Fibroblast of lung (primary cell): ENCODE data around the gene LOXL4. TPM values are rescaled to one million over a fixed set of nuclear protein-coding genes. Genes with fewer than 3 reads are reported as not detected.

Experiments
- DNase-seq, 2 donors: peaks; one replicate each; pipeline versions ENCODE4 v3.0.0 to v3.0.0-alpha.2; 2010; ENCODE audit warnings: low read depth in 2 of 2
- H2AFZ ChIP-seq: 2 replicates; pipeline ENCODE4 v1.5.1; 2012; ENCODE audit warnings: low read length, control low read depth, inconsistent platforms
- H3K27ac ChIP-seq: 2 replicates; pipeline ENCODE4 v1.5.1; 2011; ENCODE audit warnings: low read length, control low read depth; ENCODE audit not compliant: insufficient read depth
- H3K27me3 ChIP-seq: 2 replicates; pipeline ENCODE4 v1.5.1; 2011; ENCODE audit warnings: mild to moderate bottlenecking, low read length; ENCODE audit not compliant: control insufficient read depth, insufficient read depth
- H3K36me3 ChIP-seq: 2 replicates; pipeline ENCODE4 v1.5.1; 2011; ENCODE audit warnings: low read length; ENCODE audit not compliant: control insufficient read depth, insufficient read depth
- H3K4me1 ChIP-seq: 2 replicates; pipeline ENCODE4 v1.5.1; 2011; ENCODE audit warnings: low read length; ENCODE audit not compliant: control insufficient read depth, insufficient read depth; ENCODE audit errors: extremely low read depth
- H3K4me2 ChIP-seq: 2 replicates; pipeline ENCODE4 v1.5.1; 2011; ENCODE audit warnings: low read length, control low read depth; ENCODE audit not compliant: insufficient read depth; ENCODE audit errors: extremely low read depth
- H3K4me3 ChIP-seq, 4 experiments: fragments of 200-600 bp in 1 of 4; sonication (generic) in 1 of 4; replicated peaks in 1 of 4; 2 replicates each; pipeline ENCODE4 v1.5.1; 2011 to 2016; ENCODE audit warnings: low read length in 4 of 4, low read depth in 3 of 4, mild to moderate bottlenecking in 3 of 4, control low read depth in 2 of 4, inconsistent platforms in 1 of 4, mixed read lengths in 1 of 4; ENCODE audit not compliant: insufficient read depth in 1 of 4; ENCODE audit errors: control extremely low read depth in 1 of 4
- H3K79me2 ChIP-seq: 2 replicates; pipeline ENCODE4 v1.5.1; 2012; ENCODE audit warnings: mild to moderate bottlenecking, low read length, inconsistent platforms; ENCODE audit not compliant: control insufficient read depth, insufficient read depth
- H3K9ac ChIP-seq: 2 replicates; pipeline ENCODE4 v1.5.1; 2011; ENCODE audit warnings: mild to moderate bottlenecking, low read length, control low read depth; ENCODE audit not compliant: insufficient read depth
- H3K9me3 ChIP-seq: 2 replicates; pipeline ENCODE4 v1.5.1; 2012; ENCODE audit warnings: low read depth, low read length; ENCODE audit not compliant: control insufficient read depth, insufficient read depth
- H4K20me1 ChIP-seq: 2 replicates; pipeline ENCODE4 v1.5.1; 2011; ENCODE audit warnings: low read length; ENCODE audit not compliant: control insufficient read depth, insufficient read depth; ENCODE audit errors: extremely low read depth
- EZH2 ChIP-seq: IDR thresholded peaks from 2 replicates; pipeline ENCODE4 v1.5.1; 2012; ENCODE audit warnings: low read length, control low read depth, mild to moderate bottlenecking; ENCODE audit errors: missing control alignments
- polyA plus RNA-seq, 2 donors: library from polyadenylated mRNA; depleted of rRNA in 1 of 2; stranded (reverse) in 1 of 2; unstranded in 1 of 2; fragments of >200 nt; gene quantifications; 2 replicates each; pipeline ENCODE4 v1.2.1, GENCODE V29; 2011 to 2012; ENCODE audit warnings: missing spikeins in 1 of 2
- total RNA-seq: library from RNA; depleted of rRNA; stranded (reverse); fragments of >200 nt; gene quantifications from 2 replicates; pipeline ENCODE4 v1.2.1, GENCODE V29; 2014
- TF ChIP-seq, protein P1 (sequence below), 2 donors: IDR thresholded peaks in 1 of 2; conservative IDR thresholded peaks in 1 of 2; 1 replicate in 1 of 2; 2 replicates in 1 of 2; pipeline ENCODE4 v1.5.1; 2011 to 2012; ENCODE audit warnings: low read length in 2 of 2, control low read depth in 1 of 2, inconsistent platforms in 1 of 2, low read depth in 1 of 2, mild to moderate bottlenecking in 1 of 2

Gene LOXL4
- total and polyA plus RNA-seq, 2 donors (not counting 1 experiment from before 2014, with no cell fraction given): 73.0 to 75.1 TPM

DNA sequence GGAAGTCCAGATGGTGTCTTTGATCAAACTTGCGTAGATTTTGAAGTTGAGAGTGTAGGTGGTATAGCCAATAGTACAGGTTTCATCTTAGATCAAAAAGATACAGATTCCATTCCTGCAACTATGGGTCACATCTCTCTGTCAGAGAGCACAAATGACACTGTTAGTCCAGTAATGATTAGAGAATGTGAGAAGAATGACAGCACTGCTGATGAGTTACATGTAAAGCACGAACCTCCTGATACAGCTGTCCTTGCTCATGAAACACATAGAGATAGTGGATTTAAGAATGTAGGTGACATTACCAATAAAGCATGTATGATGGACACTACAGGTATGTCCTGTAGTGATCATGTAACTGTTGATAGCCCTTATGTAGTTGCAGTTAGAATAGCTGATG lies 59.1 kb downstream of the LOXL4 start:
- Histone ChIP-seq H4K20me1 (no peaks in the 10 kb centered on the region), H3K4me3 (no peak overlapping the region), H3K9ac (no peak overlapping the region), H3K27me3 (no peaks in the 10 kb centered on the region), H2AFZ (no peak overlapping the region), H3K9me3 (no peaks in the 10 kb centered on the region), H3K27ac (no peak overlapping the region), H3K79me2 (no peaks in the 10 kb centered on the region), H3K4me2 (no peak overlapping the region), H3K36me3 (no peaks in the 10 kb centered on the region), H3K4me1 (no peaks in the 10 kb centered on the region)
- TF ChIP-seq, protein P1, sequence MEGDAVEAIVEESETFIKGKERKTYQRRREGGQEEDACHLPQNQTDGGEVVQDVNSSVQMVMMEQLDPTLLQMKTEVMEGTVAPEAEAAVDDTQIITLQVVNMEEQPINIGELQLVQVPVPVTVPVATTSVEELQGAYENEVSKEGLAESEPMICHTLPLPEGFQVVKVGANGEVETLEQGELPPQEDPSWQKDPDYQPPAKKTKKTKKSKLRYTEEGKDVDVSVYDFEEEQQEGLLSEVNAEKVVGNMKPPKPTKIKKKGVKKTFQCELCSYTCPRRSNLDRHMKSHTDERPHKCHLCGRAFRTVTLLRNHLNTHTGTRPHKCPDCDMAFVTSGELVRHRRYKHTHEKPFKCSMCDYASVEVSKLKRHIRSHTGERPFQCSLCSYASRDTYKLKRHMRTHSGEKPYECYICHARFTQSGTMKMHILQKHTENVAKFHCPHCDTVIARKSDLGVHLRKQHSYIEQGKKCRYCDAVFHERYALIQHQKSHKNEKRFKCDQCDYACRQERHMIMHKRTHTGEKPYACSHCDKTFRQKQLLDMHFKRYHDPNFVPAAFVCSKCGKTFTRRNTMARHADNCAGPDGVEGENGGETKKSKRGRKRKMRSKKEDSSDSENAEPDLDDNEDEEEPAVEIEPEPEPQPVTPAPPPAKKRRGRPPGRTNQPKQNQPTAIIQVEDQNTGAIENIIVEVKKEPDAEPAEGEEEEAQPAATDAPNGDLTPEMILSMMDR (conservative IDR thresholded peaks at IDR 0.05 in 1 of 2, IDR thresholded peaks at IDR 0.05 in 1 of 2; ENCODE audit: low read depth in 1 of 2, low read length in 2 of 2): no peak
- no peak for TF ChIP-seq EZH2
- DNase-seq: no peak

DNA sequence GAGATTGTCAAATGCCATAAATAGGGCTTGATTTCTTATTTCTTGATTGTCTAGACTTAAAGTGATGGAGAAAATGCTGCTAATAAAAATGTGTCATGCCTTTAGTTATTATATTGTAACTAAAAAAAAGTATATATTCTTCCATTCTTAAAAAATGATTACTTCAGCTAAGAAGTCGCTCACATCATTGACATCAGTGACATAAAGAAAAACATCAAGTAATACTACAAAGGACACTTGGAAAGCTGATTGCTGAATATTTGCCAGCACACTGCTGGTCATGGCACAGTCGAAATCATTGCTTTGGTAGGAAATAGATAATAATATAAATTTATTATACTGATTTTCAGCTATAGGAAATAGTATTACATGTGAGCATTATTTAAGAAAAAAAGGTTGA lies 62.6 kb downstream of the LOXL4 start:
- Histone ChIP-seq H3K79me2 (no peaks in the 10 kb centered on the region), H3K9me3 (no peaks in the 10 kb centered on the region), H3K27ac (no peak overlapping the region), H3K9ac (no peak overlapping the region), H3K4me3 (no peak overlapping the region), H2AFZ (no peak overlapping the region), H3K36me3 (no peaks in the 10 kb centered on the region), H3K4me2 (no peak overlapping the region), H4K20me1 (no peaks in the 10 kb centered on the region), H3K4me1 (no peaks in the 10 kb centered on the region), H3K27me3 (no peaks in the 10 kb centered on the region)
- DNase-seq: no peak
- no peak for TF ChIP-seq EZH2
- TF ChIP-seq, protein P1 (conservative IDR thresholded peaks at IDR 0.05 in 1 of 2, IDR thresholded peaks at IDR 0.05 in 1 of 2; ENCODE audit: low read depth in 1 of 2, low read length in 2 of 2): no peak

DNA sequence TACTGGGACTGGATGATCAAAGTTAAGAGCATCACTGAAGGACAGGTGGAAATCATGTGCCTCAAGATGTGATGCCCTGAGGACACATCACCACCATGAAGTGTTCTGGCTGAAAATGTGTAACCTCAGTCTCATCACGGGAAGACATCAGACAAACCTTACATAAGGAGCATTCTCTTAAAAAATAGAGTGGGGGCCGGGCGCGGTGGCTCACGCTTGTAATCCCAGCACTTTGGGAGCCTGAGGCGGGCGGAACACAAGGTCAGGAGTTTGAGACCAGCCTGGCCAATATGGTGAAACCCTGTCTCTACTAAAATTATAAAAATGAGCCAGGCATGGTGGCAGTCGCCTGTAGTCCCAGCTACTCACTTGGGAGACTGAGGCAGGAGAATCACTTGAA lies 65.6 kb downstream of the LOXL4 start:
- no peaks in the 10 kb centered on the region for H3K79me2 ChIP-seq
- H3K27me3 ChIP-seq: no peaks in the 10 kb centered on the region
- H3K4me2 ChIP-seq: no peak overlapping the region
- no peaks in the 10 kb centered on the region for H3K9me3 ChIP-seq
- no peaks in the 10 kb centered on the region for H4K20me1 ChIP-seq
- H2AFZ ChIP-seq: no peak overlapping the region
- H3K36me3 ChIP-seq: no peaks in the 10 kb centered on the region
- no peaks in the 10 kb centered on the region for H3K4me1 ChIP-seq
- no peak overlapping the region for H3K9ac ChIP-seq
- H3K4me3 ChIP-seq: no peak overlapping the region
- no peak overlapping the region for H3K27ac ChIP-seq
- DNase-seq: no peak
- TF ChIP-seq, protein P1 (conservative IDR thresholded peaks at IDR 0.05 in 1 of 2, IDR thresholded peaks at IDR 0.05 in 1 of 2; ENCODE audit: low read depth in 1 of 2, low read length in 2 of 2): no peak
- TF ChIP-seq EZH2: no peak
